Peyer's patch (tissue), 4 donors: ENCODE data around the gene TRIAP1.

ENCODE experiments used
- CTCF ChIP-seq, 6 experiments: fragments of 450-650 bp in 4 of 6; fragments of 200-600 bp in 2 of 6; sonication (generic) in 1 of 6; IDR thresholded peaks; one replicate each; pipeline ENCODE4 v1.5.1; 2017 to 2019; ENCODE audit warnings: antibody characterized with exemption in 6 of 6, mild to moderate bottlenecking in 3 of 6, moderate library complexity in 1 of 6
- POLR2A ChIP-seq, 2 donors: fragments of 450-650 bp; IDR thresholded peaks; one replicate each; pipeline ENCODE4 v1.5.1; 2017; ENCODE audit warnings: antibody characterized with exemption in 2 of 2, mild to moderate bottlenecking in 2 of 2, moderate library complexity in 2 of 2

- no peak for TF ChIP-seq CTCF (IDR thresholded peaks at IDR 0.05)
- TF ChIP-seq POLR2A (IDR thresholded peaks at IDR 0.05) = no peak
Observed at GRCh38 chr12:120428597-120429229, 17.5 kb downstream of the TRIAP1 start.
